HepG2 (cell line): ENCODE measurements around the gene DESI2. TPM values are rescaled to one million over a fixed set of nuclear protein-coding genes. Genes with fewer than 3 reads are reported as not detected.

Source experiments
- ATAC-seq: fragments of 200-7000 bp; cut with Tn5 transposase; 3 replicates; pipeline ENCODE4 v1.9.1; 2020; ENCODE audit warnings: mild to moderate bottlenecking, moderate library complexity
- BruUV-seq: library from RNA; stranded (reverse); fragments of 400-500 nt; replicated peaks from 2 replicates; lab custom pipeline; 2021; lab: Mats Ljungman, UMichigan
- CTCF ChIA-PET: fragments of 300-600 bp; formaldehyde crosslinking; extraction: SDS; loops from one replicate; lab custom pipeline; 2021; ENCODE audit warnings: low total read pairs, inconsistent platforms, low intra/inter-chr PET ratio; lab: Yijun Ruan, JAX
- POLR2A ChIA-PET: fragments of 350-600 bp; sonication (Branson Sonifier 250); formaldehyde crosslinking; loops from one replicate; lab custom pipeline; 2020; ENCODE audit warnings: antibody characterized with exemption, inconsistent platforms; lab: Yijun Ruan, JAX
- DNase-seq: peaks from one replicate; pipeline ENCODE4 v3.0.0-alpha.2; 2015; ENCODE audit warnings: low spot score
- FAIRE-seq: peaks from 3 replicates; lab custom pipeline; 2011; peaks lifted over from hg19 to GRCh38; lab: Jason Lieb, UNC
- H2AFZ ChIP-seq: one replicate; pipeline ENCODE4 v1.6.1; 2011; ENCODE audit warnings: low read length, inconsistent platforms
- H3K27ac ChIP-seq: fragments of 300-600 bp; 3 replicates; pipeline ENCODE4 v1.8.0; 2011; ENCODE audit warnings: mixed run types, mild to moderate bottlenecking, mixed read lengths, low read length, inconsistent platforms; ENCODE audit not compliant: insufficient read depth; ENCODE audit errors: extremely low read length
- H3K27me3 ChIP-seq, 2 experiments: fragments of 200-600 bp in 1 of 2; 2 replicates in 1 of 2; 3 replicates in 1 of 2; pipeline versions ENCODE4 v1.6.0 to v1.8.0; 2011; ENCODE audit warnings: low read length in 2 of 2, mild to moderate bottlenecking in 2 of 2, moderate library complexity in 2 of 2, inconsistent platforms in 1 of 2; ENCODE audit not compliant: insufficient read depth in 2 of 2, control insufficient read depth in 1 of 2
- H3K36me3 ChIP-seq, 2 experiments: fragments of 200-600 bp in 1 of 2; replicated peaks in 1 of 2; 2 replicates in 1 of 2; 3 replicates in 1 of 2; pipeline versions ENCODE4 v1.5.1 to v1.8.0; 2011; ENCODE audit warnings: low read length in 2 of 2, inconsistent platforms in 1 of 2; ENCODE audit not compliant: insufficient read depth in 2 of 2, control insufficient read depth in 1 of 2
- H3K4me1 ChIP-seq: 2 replicates; pipeline ENCODE4 v1.5.1; 2012; ENCODE audit warnings: low read length, inconsistent platforms; ENCODE audit not compliant: insufficient read depth
- H3K4me2 ChIP-seq: 2 replicates; pipeline ENCODE4 v1.6.0; 2011; ENCODE audit warnings: low read depth, low read length, inconsistent platforms
- H3K4me3 ChIP-seq, 3 experiments: fragments of 200-600 bp in 1 of 3; sonication (generic), shearing (Covaris generic) in 1 of 3; replicated peaks in 1 of 3; 2 replicates each; pipeline ENCODE4 v1.5.1; 2011 to 2016; ENCODE audit warnings: low read length in 3 of 3, inconsistent platforms in 2 of 3, low read depth in 2 of 3, mild to moderate bottlenecking in 2 of 3, control low read depth in 1 of 3, mixed read lengths in 1 of 3; ENCODE audit not compliant: insufficient read depth in 1 of 3
- H3K79me2 ChIP-seq: one replicate; pipeline ENCODE4 v1.6.1; 2011; ENCODE audit warnings: low read length, inconsistent platforms; ENCODE audit not compliant: insufficient read depth
- H3K9ac ChIP-seq: 2 replicates; pipeline ENCODE4 v1.6.0; 2011; ENCODE audit warnings: mild to moderate bottlenecking, low read depth, low read length, inconsistent platforms; ENCODE audit not compliant: insufficient read depth
- H3K9me3 ChIP-seq: 2 replicates; pipeline ENCODE4 v1.5.1; 2012; ENCODE audit warnings: mild to moderate bottlenecking, low read length
- H4K20me1 ChIP-seq: 2 replicates; pipeline ENCODE4 v1.6.0; 2011; ENCODE audit warnings: inconsistent platforms, mild to moderate bottlenecking, low read length, moderate library complexity; ENCODE audit not compliant: insufficient read depth
- FOXA3 ChIP-seq: IDR thresholded peaks from 2 replicates; pipeline ENCODE4 v1.6.1; 2016; ENCODE audit warnings: missing genetic modification reagents, missing compliant biosample characterization
- MEF2D ChIP-seq: sonication (generic); formaldehyde crosslinking; IDR thresholded peaks from 2 replicates; pipeline ENCODE4 v1.5.1; 2020; ENCODE audit warnings: mild to moderate bottlenecking, missing genetic modification reagents
- NFYC ChIP-seq: IDR thresholded peaks from 2 replicates; pipeline ENCODE4 v1.6.1; 2016; ENCODE audit warnings: missing genetic modification reagents, missing compliant biosample characterization
- RBFOX2 ChIP-seq: fragments of 200-400 bp; formaldehyde crosslinking; IDR thresholded peaks from 2 replicates; pipeline ENCODE4 v1.6.1; 2017; ENCODE audit warnings: low read depth, mild to moderate bottlenecking, low read length
- ZEB1 ChIP-seq: IDR thresholded peaks from 2 replicates; pipeline ENCODE4 v1.6.1; 2012; ENCODE audit warnings: mild to moderate bottlenecking, low read depth, inconsistent platforms; ENCODE audit not compliant: insufficient replicate concordance
- ZNF572 ChIP-seq: sonication (generic); formaldehyde crosslinking; IDR thresholded peaks from 2 replicates; pipeline ENCODE4 v1.5.1; 2020; ENCODE audit warnings: mild to moderate bottlenecking, missing genetic modification reagents
- ZNF644 ChIP-seq: IDR thresholded peaks from 2 replicates; pipeline ENCODE4 v1.6.1; 2016; ENCODE audit warnings: low read depth
- WGBS: methylation state at CpG from one replicate; pipeline ENCODE4 v1.1.6; 2017; ENCODE audit warnings: low lambda C conversion rate; 5-methylcytosine and 5-hydroxymethylcytosine counted together
- in situ Hi-C: cut with HindIII; loops from 2 replicates; pipeline ENCODE4 v1.10.0; 2017; ENCODE audit warnings: low pct_unique_long_range_greater_than_20kb; ENCODE audit not compliant: extremely low pct_ligation_motif_present
- intact Hi-C: fragments of 100-400 bp; cut with micrococcal nuclease; formaldehyde crosslinking; loops from one replicate; pipeline ENCODE4 v1.10.0; 2022; ENCODE audit not compliant: unreplicated experiment
- polyA plus RNA-seq, 8 experiments: library from polyadenylated mRNA; depleted of rRNA in 3 of 8; stranded (reverse) in 7 of 8; unstranded in 1 of 8; fragments of >200 nt; fragmentation: Illumina TruSeq in 4 of 8; extraction: Trizol in 4 of 8; gene quantifications; 2 replicates each; pipeline versions ENCODE4 v1.2.1 to v1.2.3, GENCODE V29; 2011 to 2016; ENCODE audit warnings: low read depth in 4 of 8, missing spikeins in 1 of 8, mixed read lengths in 1 of 8; ENCODE audit not compliant: insufficient read depth in 1 of 8
- total RNA-seq, 5 experiments: library from RNA; depleted of rRNA; stranded (reverse); fragments of >200 nt; fragmentation: Illumina TruSeq; extraction: Trizol; gene quantifications; 2 replicates each; pipeline ENCODE4 v1.2.3, GENCODE V29; 2016; ENCODE audit warnings: low read depth in 1 of 5

Gene DESI2
- total and polyA plus RNA-seq, 2 of the 13 experiments (the other 11 are each of a cell fraction or from before 2014, with no cell fraction given), result 23.1 to 42.2 TPM

GRCh38 chr1:244655186-244655585 lies 2.3 kb downstream of the DESI2 start:
- CTCF ChIA-PET, result no interaction called here
- in situ Hi-C loops (loop anchor here (10.0 kb wide), 1 partner anchor 200 kb away; the partner anchor contains the start of gene ADSS2), intact Hi-C loops (loop anchor here (2.0 kb wide), 1 partner anchor 142 kb away; no protein-coding TSS in a partner anchor)
- Histone ChIP-seq H3K9ac (peak overlapping the region; percentile 86; the same call in 1 of the 2 replicates), H3K9me3 (no peaks in the 10 kb centered on the region), H4K20me1 (no peaks in the 10 kb centered on the region), H2AFZ (no peak overlapping the region), H3K4me2 (peak overlapping the region; percentile 67), H3K4me1 (peaks cover 48% of the 10 kb centered on the region), H3K79me2 (peaks cover 65% of the 10 kb centered on the region), H3K4me3 (peak overlapping the region; percentile 69 to 94 (median 94); a peak in 5 of 6 replicates), H3K27me3 (no peaks in the 10 kb centered on the region; a peak in 1 of 5 replicates), H3K36me3 (peaks cover 2 to 8% of the 10 kb centered on the region in 2 experiments; a peak in 2 of 5 replicates), H3K27ac (no peak overlapping the region)
- no peak for FAIRE-seq
- BruUV-seq, result no TSS peak
- POLR2A ChIA-PET, result no interaction called here
- no peak for TF ChIP-seq ZEB1
- TF ChIP-seq ZNF644 (CRISPR knock-in tag), result no peak
- no peak for TF ChIP-seq MEF2D (CRISPR knock-in tag)
- no peak for TF ChIP-seq FOXA3 (CRISPR knock-in tag)
- TF ChIP-seq NFYC, result no peak
- no peak for DNase-seq
- WGBS, result 94% methylated on average over 1 of the region's 1 CpG
- no peak for ATAC-seq

GRCh38 chr1:244657421-244657820 lies 4.5 kb downstream of the DESI2 start:
- H3K79me2 ChIP-seq, result peaks cover 80% of the 10 kb centered on the region
- TF ChIP-seq RBFOX2 (0 out of 2 replicates have a peak, but pooled peaks have one; percentile 10), ZNF572 (CRISPR knock-in tag) (no peak)
- H3K27me3 ChIP-seq, result no peaks in the 10 kb centered on the region; a peak in 1 of 5 replicates
- H2AFZ ChIP-seq, result no peak overlapping the region
- BruUV-seq, result no TSS peak
- intact Hi-C loops, result no loop called here
- H3K4me1 ChIP-seq, result peaks cover 45% of the 10 kb centered on the region
- no peak overlapping the region for H3K4me2 ChIP-seq
- no peak for DNase-seq
- WGBS, result 99% methylated on average over 3 of the region's 3 CpGs
- in situ Hi-C loops, result loop anchor here (10.0 kb wide), 1 partner anchor 203 kb away; the partner anchor contains the start of gene ADSS2
- H4K20me1 ChIP-seq, result no peaks in the 10 kb centered on the region
- no peak for ATAC-seq
- ChIA-PET CTCF (no interaction called here), POLR2A (no interaction called here)
- no peak overlapping the region for H3K27ac ChIP-seq
- no peak overlapping the region for H3K9ac ChIP-seq
- no peaks in the 10 kb centered on the region for H3K9me3 ChIP-seq
- no peak for FAIRE-seq
- no peak overlapping the region for H3K4me3 ChIP-seq
- H3K36me3 ChIP-seq, result peaks cover 2 to 9% of the 10 kb centered on the region in 2 experiments; a peak in 2 of 5 replicates
